ENCODE measurements around the gene BTBD2. TPM values are rescaled to one million over a fixed set of nuclear protein-coding genes. Genes with fewer than 3 reads are reported as not detected.

Gene BTBD2
- total and polyA plus RNA-seq, 2 donors (not counting 1 experiment from before 2014, with no cell fraction given): 75.2 to 85.6 TPM

DNA sequence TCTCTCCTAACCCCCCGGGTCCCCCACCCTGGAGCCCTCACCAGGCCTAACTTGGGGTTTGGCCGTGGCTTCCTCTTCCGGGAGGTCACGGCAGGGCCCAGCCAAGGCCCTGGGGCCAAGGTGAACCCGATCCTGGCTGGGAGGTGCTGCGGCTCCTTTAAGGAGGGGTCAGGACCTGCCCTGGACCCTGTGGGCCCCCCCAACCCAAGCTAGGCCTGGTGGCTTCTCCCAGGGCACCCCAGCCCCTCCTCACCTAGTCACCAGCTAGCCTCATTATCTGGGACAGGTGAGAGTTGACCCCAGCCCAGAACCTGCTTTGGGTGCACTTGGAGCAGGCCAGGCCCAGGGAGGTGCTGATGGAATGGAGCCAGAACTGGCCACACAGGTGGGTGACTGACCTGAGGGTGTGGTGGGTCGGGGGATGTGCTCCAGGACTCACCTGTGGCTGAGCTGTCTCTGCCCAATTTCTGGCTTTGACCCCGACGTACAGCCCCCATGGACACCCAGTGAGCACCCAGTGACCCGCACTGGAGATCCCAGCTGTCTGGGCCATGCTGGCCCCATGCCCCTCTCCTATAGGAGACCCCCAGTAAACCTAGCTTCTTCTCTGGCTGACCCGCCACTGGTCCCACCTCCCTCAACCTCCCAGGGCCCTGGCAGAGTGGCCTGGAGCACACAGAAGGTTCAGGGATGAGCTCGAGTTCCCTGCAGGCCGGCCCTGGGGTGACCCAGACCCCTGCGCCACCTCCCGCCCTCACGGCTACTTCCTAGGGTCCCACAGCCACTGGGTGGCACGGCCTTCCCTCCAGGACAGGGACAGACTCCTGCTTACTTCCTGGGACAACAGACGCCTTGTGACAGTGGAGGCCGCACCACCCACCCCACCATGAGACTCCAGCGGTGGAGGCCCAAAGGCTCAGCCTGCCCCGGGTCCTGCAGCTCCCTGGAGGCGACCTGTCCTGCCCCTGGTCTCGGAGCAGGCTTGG is 42.3 kb upstream of the BTBD2 start:
- TF ChIP-seq EZH2 (IDR thresholded peaks at IDR 0.05; ENCODE audit: borderline replicate concordance, insufficient read depth, low read depth, low read length, poor library complexity, severe bottlenecking): no peak
- TF ChIP-seq, protein P1, sequence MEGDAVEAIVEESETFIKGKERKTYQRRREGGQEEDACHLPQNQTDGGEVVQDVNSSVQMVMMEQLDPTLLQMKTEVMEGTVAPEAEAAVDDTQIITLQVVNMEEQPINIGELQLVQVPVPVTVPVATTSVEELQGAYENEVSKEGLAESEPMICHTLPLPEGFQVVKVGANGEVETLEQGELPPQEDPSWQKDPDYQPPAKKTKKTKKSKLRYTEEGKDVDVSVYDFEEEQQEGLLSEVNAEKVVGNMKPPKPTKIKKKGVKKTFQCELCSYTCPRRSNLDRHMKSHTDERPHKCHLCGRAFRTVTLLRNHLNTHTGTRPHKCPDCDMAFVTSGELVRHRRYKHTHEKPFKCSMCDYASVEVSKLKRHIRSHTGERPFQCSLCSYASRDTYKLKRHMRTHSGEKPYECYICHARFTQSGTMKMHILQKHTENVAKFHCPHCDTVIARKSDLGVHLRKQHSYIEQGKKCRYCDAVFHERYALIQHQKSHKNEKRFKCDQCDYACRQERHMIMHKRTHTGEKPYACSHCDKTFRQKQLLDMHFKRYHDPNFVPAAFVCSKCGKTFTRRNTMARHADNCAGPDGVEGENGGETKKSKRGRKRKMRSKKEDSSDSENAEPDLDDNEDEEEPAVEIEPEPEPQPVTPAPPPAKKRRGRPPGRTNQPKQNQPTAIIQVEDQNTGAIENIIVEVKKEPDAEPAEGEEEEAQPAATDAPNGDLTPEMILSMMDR (IDR thresholded peaks at IDR 0.05): no peak
- DNase-seq (no peak), ATAC-seq (ENCODE audit: low read depth) (no peak)
- ChIA-PET CTCF (interaction anchor here (1.1 kb wide), 1 partner anchor 39 kb away, joined by 4 read pairs; no protein-coding TSS in a partner anchor), POLR2A (interaction anchor here (0.5 to 1.2 kb wide), 5 partner anchors 26 to 38 kb away, joined by 3 to 6 read pairs (median 3); no protein-coding TSS in a partner anchor)
- no peaks in the 10 kb centered on the region for H3K36me3 ChIP-seq (replicated peaks in 1 of 2; ENCODE audit: control extremely low read depth in 1 of 2, control insufficient read depth in 1 of 2, extremely low read depth in 1 of 2, insufficient read depth in 2 of 2, low read length in 1 of 2)
- no peaks in the 10 kb centered on the region for H3K27me3 ChIP-seq (replicated peaks in 1 of 4; ENCODE audit: control extremely low read depth in 1 of 4, control insufficient read depth in 3 of 4, insufficient read depth in 4 of 4, low read length in 3 of 4)
- H3K27me3 Mint-ChIP-seq: no peaks in the 10 kb centered on the region
- H3K79me2 ChIP-seq (ENCODE audit: control insufficient read depth, insufficient read depth, low read length): peaks cover 41% of the 10 kb centered on the region
- no peaks in the 10 kb centered on the region for H3K9me3 Mint-ChIP-seq (ENCODE audit: insufficient read depth)
- peaks cover 0 to 3% (median 0%) of the 10 kb centered on the region in 3 donors for H3K9me3 ChIP-seq (ENCODE audit: control extremely low read depth in 1 of 3, control insufficient read depth in 2 of 3, insufficient read depth in 1 of 3, low read length in 2 of 3)
- no peak overlapping the region for H3K9ac ChIP-seq (ENCODE audit: low read length)
- H2AFZ ChIP-seq (ENCODE audit: insufficient read depth, low read depth, low read length, poor library complexity, severe bottlenecking): no peak overlapping the region
- H3K4me1 Mint-ChIP-seq: peaks cover 61% of the 10 kb centered on the region
- no peak overlapping the region for H3K4me3 ChIP-seq (ENCODE audit: control extremely low read depth in 1 of 5, extremely low read depth in 1 of 5, insufficient read depth in 1 of 5, low read depth in 2 of 5, low read length in 4 of 5)
- intact Hi-C loops (cut with micrococcal nuclease): no loop called here
- H3K4me2 ChIP-seq (replicated peaks; ENCODE audit: low read depth, low read length, poor library complexity, severe bottlenecking): peak overlapping the region; percentile 77
- H4K20me1 ChIP-seq (ENCODE audit: control insufficient read depth, insufficient read depth, low read length, poor library complexity, severe bottlenecking): no peaks in the 10 kb centered on the region
- H3K27ac ChIP-seq (ENCODE audit: low read length in 2 of 2): peak overlapping the region; percentile 29 to 99
- WGBS (ENCODE audit: insufficient coverage): 87% methylated on average over 22 of the region's 23 CpGs
- peaks cover 63 to 88% of the 10 kb centered on the region in 2 donors for H3K4me1 ChIP-seq (ENCODE audit: control insufficient read depth in 2 of 2, insufficient read depth in 2 of 2, low read length in 2 of 2)
- peak overlapping the region; percentile 70 for H3K27ac Mint-ChIP-seq
- H3K4me3 Mint-ChIP-seq: no peak overlapping the region

Data from B cell (primary cell).